ENCODE results near the gene KRTAP4-6. TPM values are rescaled to one million over a fixed set of nuclear protein-coding genes. Genes with fewer than 3 reads are reported as not detected.

The KRTAP4-6 gene
- total and polyA plus RNA-seq, 2 of the 13 experiments (the other 11 are each of a cell fraction or from before 2014, with no cell fraction given): not detected

- no peak within 1 kb of the TSS for H2AFZ ChIP-seq (ENCODE audit: low read length)
- TF ChIP-seq, protein P1, sequence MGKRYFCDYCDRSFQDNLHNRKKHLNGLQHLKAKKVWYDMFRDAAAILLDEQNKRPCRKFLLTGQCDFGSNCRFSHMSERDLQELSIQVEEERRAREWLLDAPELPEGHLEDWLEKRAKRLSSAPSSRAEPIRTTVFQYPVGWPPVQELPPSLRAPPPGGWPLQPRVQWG (CRISPR knock-in tag; IDR thresholded peaks at IDR 0.05; ENCODE audit: borderline replicate concordance, low read depth): no peak
- no peak for TF ChIP-seq ZNF549 (CRISPR knock-in tag; IDR thresholded peaks at IDR 0.05)
- TF ChIP-seq TBP (CRISPR knock-in tag; IDR thresholded peaks at IDR 0.05): no peak
- no peak for TF ChIP-seq HNRNPK (IDR thresholded peaks at IDR 0.05; ENCODE audit: low read depth, low read length, poor library complexity, severe bottlenecking)
- no peak for TF ChIP-seq NKX3-1 (CRISPR knock-in tag; IDR thresholded peaks at IDR 0.05)
- TF ChIP-seq ZC3H13 (CRISPR knock-in tag; IDR thresholded peaks at IDR 0.05): no peak
- no peak for TF ChIP-seq ZNF883 (CRISPR knock-in tag; IDR thresholded peaks at IDR 0.05; ENCODE audit: not compliant biosample characterization)
- TF ChIP-seq, protein P2, sequence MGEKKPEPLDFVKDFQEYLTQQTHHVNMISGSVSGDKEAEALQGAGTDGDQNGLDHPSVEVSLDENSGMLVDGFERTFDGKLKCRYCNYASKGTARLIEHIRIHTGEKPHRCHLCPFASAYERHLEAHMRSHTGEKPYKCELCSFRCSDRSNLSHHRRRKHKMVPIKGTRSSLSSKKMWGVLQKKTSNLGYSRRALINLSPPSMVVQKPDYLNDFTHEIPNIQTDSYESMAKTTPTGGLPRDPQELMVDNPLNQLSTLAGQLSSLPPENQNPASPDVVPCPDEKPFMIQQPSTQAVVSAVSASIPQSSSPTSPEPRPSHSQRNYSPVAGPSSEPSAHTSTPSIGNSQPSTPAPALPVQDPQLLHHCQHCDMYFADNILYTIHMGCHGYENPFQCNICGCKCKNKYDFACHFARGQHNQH (CRISPR knock-in tag; IDR thresholded peaks at IDR 0.05): no peak
- no peak for TF ChIP-seq ADNP (CRISPR knock-in tag; IDR thresholded peaks at IDR 0.05)
- no peak for TF ChIP-seq ZNF44 (CRISPR knock-in tag; IDR thresholded peaks at IDR 0.05)
- TF ChIP-seq RXRA (CRISPR knock-in tag; IDR thresholded peaks at IDR 0.05): no peak
- TF ChIP-seq SYNCRIP (IDR thresholded peaks at IDR 0.05; ENCODE audit: insufficient read depth, low read depth, low read length): no peak
- TF ChIP-seq MIXL1 (CRISPR knock-in tag; IDR thresholded peaks at IDR 0.05): no peak
- TF ChIP-seq ZNF766 (CRISPR knock-in tag; IDR thresholded peaks at IDR 0.05; ENCODE audit: borderline replicate concordance): no peak
- TF ChIP-seq NCOA5 (CRISPR knock-in tag; IDR thresholded peaks at IDR 0.05): no peak
- ChIA-PET CTCF (ENCODE audit: low intra/inter-chr PET ratio, low total read pairs) (no interaction called here), POLR2A (no interaction called here)
- H3K4me1 ChIP-seq (ENCODE audit: insufficient read depth, low read length): no peaks in the 10 kb centered on the region
- WGBS (ENCODE audit: low lambda C conversion rate): 0% methylated on average over 1 of the region's 1 CpG
- ATAC-seq (no peak), DNase-seq (ENCODE audit: low spot score) (no peak), FAIRE-seq (no peak)
- in situ Hi-C loops (cut with HindIII; ENCODE audit: extremely low pct_ligation_motif_present, low pct_unique_long_range_greater_than_20kb) (no loop called here), intact Hi-C loops (cut with micrococcal nuclease; ENCODE audit: unreplicated experiment) (no loop called here)
- no peaks in the 10 kb centered on the region for H3K9me3 ChIP-seq (ENCODE audit: low read length)
- BruUV-seq (replicated peaks): no TSS peak
- no peaks in the 10 kb centered on the region for H3K36me3 ChIP-seq (replicated peaks in 1 of 2; ENCODE audit: control insufficient read depth in 1 of 2, insufficient read depth in 2 of 2, low read length in 2 of 2)
- H3K9ac ChIP-seq (ENCODE audit: insufficient read depth, low read depth, low read length): no peak within 1 kb of the TSS
- no peak within 1 kb of the TSS for H3K27ac ChIP-seq (ENCODE audit: extremely low read length, insufficient read depth, low read length)
- H3K4me2 ChIP-seq (ENCODE audit: low read depth, low read length): no peak within 1 kb of the TSS
- no peaks in the 10 kb centered on the region; a peak in 1 of 5 replicates for H3K27me3 ChIP-seq (ENCODE audit: control insufficient read depth in 1 of 2, insufficient read depth in 2 of 2, low read length in 2 of 2)
- no peaks in the 10 kb centered on the region for H4K20me1 ChIP-seq (ENCODE audit: insufficient read depth, low read length)
- H3K79me2 ChIP-seq (ENCODE audit: insufficient read depth, low read length): no peaks in the 10 kb centered on the region
- H3K4me3 ChIP-seq (replicated peaks in 1 of 3; ENCODE audit: insufficient read depth in 1 of 3, low read depth in 2 of 3, low read length in 3 of 3): no peak within 1 kb of the TSS
Measured at GRCh38 chr17:41168121-41168520, 27.8 kb upstream of the KRTAP4-6 start, which contains the start of gene KRTAP4-3. KRTAP4-3 (minus strand) TSS chr17:41168221; CDS start chr17:41168172, 49 bp downstream.
